Stimulated activated CD4-positive, alpha-beta T cell treated with anti-CD3 and anti-CD28 coated beads, Interleukin-12 subunit alpha, Interleukin-12 subunit beta, amount 100 ng/mL, for 24 hours (primary cell): Measurements from ENCODE around the gene BDH1.
"Not testable (repeated sequence)": the region's sequence is repeated elsewhere in the genome, so short reads cannot be mapped to it uniquely, and the experiment has no call there.

ENCODE experiments used
- DNase-seq, 2 experiments: peaks; one replicate each; pipeline ENCODE4 v3.0.0-alpha.2; 2020; ENCODE audit warnings: low read depth in 2 of 2

Gene BDH1

DNA sequence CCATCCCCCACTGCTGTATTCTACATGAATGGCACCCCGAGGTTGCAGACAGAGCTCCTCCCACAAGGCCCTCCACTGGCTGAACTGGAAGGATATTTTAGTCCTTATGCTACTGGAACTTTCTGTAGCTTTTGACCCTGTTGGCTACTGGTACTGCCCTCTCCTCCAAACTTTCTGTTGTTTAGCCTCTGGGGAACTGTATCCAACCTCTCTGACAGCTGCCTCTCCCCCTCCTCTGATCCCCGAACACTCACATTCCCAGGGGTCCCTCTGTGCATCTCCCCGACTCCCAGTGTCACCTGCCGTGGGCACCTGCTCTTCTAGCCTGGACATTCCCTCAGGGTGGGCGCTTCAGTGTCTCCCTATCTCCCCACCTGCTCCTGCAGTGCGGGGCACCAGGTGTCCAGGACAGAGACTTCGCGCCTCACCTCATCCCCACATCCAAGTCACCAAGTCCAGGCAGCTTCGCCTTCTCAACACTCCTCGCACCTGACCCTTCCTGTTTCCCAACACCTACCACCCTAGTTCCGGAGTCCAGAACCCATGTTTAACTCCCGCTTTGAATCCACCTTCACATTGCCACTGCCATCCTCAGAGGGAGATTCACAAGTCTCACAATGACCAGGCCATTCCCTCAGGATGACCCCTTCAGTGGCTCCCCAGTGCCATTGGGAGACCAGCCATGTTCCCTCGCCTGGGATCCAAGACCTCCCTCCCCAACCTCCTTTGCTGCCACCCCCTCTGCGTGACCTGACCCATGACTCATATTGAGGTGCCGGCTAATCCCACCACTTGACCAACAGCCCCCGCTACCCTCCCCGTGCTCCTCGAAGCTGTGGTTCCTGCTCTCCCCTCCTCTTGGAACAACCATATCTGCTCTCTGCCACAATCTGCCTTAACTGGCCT is 34.2 kb downstream of the BDH1 start:
- no peak for DNase-seq

DNA sequence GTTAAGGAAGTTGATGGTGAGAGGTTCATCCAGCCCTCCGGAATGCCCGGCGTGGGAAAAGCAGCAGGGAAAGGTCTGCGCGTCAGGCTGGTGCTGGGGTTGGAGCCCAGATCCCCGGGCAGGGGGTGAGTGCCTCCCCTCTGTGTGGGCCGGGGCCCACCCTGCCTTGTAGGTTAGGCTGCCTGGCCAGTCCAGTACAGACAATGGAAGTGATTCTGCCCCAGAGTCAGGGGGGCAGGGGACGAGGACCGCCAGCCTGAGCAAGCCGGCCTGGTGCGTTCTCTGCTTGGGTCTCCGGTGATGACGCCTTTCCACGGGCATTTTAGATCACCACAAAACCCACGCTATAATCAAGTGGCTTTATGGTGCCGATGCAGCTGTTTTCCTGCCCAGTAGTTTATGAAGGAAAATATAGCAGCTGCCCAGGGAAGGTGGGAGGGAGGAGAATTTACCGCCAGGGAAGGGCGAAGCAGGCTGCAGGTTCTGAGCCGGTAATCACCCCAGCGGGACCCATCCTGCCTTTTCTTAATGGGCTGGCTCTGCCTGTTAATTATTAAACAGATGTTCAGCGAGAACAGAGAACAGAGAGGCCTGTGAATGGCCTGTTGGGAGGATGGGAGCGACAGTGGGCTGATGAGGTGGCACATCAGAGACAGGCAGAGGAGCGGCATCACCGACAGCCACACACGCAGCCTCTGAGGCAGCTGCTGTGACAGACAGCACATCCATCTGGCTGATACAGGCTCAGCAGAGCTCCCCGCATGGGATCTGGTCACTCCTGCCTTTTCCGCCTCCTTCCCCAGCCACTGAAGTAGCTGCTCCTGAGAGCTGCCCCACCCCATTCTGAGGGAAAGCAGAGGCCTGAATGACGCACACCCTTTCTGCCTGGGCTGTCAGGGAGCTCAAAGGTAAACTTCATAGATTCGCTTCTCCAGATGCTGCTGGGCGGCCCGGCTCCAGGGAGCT is 35.2 kb downstream of the BDH1 start:
- no peak for DNase-seq

DNA sequence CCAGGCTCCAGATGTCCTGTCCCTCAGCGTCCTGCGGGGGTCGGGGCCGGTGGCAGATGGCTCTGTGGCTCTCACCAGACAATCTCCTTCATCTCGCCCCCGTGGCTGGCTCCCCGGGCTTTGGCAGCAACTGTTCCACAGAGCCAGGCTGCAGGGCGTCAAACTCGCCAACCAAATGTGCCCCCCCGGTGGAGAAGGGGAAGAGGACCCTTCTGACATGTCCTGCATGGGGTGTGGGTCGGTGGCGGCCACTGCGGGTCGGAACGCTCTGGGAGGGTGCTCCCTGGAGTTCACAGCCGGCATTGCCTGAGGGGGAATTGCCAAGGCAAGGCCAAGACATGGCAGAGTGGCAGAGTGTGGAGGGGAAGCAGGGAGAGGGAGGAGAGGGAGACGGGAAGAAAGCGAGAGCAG is 36.0 kb downstream of the BDH1 start:
- no peak for DNase-seq

DNA sequence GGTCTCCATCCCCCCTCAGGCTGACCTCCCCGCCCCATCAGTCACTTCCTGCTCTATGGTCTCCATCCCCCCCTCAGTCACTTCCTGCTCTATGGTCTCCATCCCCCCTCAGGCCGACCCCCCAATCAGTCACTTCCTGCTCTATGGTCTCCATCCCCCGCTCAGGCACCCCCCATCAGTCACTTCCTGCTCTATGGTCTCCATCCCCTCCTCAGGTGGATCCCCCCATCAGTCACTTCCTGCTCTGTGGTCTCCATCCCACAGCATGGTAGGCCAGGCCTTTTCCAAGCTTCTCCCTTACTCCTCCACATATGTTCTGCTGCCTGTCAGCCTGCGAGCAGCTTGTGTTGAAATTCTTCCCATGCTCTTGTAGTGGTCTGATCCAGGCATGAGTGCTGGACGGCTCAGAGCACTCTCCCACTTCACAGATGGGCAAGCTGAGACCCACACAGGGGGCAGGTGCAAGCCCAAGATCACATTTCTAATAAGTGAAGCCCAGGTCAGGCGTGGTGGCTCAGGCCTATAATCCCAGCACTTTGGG is 36.8 kb downstream of the BDH1 start:
- DNase-seq: no peak

DNA sequence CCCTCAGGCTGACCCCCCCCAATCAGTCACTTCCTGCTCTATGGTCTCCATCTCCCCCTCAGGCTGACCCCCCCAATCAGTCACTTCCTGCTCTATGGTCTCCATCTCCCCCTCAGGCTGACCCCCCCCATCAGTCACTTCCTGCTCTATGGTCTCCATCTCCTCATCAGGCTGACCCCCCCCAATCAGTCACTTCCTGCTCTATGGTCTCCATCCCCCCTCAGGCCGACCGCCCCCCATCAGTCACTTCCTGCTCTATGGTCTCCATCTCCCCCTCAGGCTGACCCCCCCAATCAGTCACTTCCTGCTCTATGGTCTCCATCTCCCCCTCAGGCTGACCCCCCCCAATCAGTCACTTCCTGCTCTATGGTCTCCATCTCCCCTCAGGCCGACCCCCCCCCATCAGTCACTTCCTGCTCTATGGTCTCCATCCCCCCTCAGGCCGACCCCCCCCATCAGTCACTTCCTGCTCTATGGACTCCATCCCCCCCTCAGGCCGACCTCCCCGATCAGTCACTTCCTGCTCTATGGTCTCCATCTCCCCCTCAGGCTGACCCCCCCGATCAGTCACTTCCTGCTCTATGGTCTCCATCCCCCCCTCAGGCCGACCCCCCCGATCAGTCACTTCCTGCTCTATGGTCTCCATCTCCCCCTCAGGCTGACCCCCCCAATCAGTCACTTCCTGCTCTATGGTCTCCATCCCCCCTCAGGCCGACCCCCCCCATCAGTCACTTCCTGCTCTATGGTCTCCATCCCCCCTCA is 37.7 kb downstream of the BDH1 start:
- DNase-seq: not testable (repeated sequence)

DNA sequence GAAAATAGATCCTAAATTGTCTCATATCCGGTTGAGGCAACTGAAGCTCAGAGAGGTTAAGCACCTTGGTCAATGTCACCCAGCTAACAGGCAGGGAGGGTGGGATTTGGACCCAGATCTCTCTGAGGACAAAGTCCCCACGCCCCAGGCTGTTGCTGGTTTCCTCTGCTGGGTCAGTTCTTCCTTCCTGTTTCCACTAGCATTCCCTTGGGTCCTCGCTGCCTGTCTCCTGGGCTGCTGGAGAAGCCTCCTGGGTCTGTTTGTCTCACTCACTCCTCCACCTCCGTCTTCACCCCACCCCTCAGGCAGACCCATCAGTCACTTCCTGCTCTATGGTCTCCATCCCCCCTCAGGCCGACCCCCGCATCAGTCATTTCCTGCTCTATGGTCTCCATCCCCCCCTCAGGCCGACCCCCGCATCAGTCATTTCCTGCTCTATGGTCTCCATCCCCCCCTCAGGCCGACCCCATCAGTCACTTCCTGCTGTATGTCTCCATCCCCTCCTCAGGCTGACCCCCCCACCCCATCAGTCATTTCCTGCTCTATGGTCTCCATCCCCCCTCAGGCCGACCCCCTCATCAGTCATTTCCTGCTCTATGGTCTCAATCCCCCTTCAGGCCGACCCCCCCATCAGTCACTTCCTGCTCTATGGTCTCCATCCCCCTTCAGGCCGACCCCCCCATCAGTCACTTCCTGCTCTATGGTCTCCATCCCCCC is 38.7 kb downstream of the BDH1 start:
- not testable (repeated sequence) for DNase-seq

DNA sequence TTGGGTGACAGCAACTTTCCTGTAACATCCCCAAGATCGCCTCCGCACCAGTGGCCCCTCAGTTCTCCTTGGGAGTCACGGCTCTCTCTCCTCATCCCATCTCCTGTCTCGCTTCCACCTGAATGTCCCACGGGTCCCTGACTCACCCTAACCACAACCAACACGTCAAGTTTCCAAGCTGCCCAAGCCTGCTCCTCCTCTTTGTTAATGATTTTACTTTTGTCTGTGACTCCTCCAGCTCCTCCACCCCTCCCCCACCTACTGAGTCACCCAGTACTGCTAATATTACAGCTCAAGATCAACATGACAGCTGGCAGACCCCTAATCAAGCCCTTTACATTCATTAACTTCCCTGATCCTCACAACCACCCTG is 39.3 kb downstream of the BDH1 start:
- peak; percentile 23 to 47 for DNase-seq

DNA sequence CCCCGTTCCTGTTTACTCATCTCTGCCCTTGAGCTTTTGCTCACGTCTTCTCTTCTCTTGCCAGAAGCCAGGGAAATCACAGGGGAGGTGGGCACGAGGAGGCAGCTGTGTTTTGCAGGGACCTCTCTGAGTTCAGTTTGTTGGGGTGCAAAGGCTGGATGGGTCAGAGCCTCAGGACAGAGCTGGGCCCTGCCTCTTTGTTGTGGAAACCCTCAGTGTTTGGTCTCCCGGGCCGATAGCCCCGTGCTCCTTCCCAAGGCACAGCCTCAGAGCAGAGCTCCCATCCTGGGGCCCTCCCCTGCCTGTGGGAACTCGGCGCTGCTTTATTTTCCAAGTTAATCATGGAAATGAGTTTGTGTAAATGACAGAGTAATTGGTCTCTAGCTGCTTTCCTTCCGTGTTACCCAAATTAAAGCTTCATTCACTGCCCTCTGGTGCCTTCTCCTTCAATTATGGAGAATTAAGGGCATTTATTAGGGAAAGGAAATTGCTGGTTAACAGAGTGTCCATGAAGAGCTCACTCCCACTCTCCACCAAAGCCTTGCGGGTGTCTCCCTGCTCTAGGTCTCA is 40.9 kb downstream of the BDH1 start:
- DNase-seq: no peak

DNA sequence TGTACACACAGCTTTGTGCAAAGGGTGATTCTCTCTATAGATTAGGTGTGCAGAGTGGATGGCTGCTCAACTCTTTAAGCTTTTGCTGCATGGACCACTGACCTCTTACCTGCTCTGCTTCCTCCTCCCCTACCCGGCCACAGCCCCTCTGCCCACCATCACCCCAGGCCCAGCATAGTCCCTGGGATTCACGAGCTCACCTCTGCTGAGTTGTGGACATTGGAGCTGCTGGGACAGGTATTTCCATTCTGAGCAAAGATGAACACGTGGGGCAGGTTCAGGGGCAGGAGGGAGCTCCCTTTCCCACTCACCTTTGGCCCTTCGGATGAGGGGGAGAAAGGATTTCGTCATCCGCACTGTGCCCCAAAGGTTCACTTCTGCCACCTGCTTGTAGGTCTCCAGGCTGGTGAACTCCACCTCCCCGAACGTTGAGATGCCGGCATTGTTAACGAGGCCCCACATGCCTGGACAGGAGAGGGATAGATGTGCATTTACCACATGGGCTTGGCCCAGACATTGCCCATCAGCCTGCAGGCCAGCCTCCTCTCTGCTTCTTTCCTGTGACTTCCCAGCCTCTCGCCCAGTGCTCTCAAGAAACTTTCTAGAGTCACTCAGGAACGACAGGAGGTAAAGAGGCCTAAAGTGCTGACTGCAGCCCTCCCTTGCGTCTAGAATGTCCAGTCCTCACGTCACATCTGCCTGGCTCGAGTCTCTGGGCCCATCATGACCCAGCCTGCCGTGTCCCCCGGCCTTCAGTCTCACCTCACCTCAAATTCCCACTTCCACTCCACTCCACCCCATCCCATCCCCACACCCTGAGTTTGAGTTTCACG is 41.6 kb downstream of the BDH1 start:
- no peak for DNase-seq

DNA sequence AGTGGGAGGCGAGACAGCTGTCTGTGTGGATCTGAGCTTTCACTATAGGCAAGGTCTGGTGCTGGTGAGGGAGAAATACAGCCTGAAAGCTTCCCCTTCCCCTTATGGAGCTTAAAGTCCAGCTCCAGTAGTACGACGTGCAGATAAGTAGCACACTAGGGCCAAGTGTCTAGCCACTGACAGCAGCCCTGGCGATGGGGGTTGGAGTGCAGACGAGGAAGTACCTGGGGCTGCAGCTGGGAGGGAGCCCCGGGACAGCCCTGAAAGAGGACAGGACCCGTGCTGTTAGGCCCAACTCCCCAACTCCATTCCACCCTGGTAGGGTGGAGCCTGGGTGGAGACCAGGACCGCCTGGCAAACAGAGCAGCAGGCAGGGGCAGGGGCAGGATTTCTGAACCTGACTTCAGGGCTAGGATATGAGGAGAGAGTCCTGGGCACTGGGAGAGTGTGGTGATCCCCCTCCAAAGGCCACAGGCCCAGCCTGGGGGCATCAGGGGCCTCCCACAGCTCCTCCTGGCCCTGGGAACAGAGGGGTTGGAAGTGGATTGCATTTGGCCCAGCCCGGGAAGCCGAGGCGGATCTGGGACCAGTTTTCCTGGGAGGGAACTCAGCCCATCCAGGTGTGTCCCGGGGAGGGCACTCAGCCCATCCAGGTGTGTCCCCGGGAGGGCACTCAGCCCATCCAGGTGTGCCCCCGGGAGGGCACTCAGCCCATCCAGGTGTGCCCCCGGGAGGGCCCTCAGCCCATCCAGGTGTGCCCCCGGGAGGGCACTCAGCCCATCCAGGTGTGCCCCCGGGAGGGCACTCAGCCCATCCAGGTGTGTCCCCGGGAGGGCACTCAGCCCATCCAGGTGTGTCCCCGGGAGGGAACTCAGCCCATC is 42.8 kb downstream of the BDH1 start:
- DNase-seq: no peak

DNA sequence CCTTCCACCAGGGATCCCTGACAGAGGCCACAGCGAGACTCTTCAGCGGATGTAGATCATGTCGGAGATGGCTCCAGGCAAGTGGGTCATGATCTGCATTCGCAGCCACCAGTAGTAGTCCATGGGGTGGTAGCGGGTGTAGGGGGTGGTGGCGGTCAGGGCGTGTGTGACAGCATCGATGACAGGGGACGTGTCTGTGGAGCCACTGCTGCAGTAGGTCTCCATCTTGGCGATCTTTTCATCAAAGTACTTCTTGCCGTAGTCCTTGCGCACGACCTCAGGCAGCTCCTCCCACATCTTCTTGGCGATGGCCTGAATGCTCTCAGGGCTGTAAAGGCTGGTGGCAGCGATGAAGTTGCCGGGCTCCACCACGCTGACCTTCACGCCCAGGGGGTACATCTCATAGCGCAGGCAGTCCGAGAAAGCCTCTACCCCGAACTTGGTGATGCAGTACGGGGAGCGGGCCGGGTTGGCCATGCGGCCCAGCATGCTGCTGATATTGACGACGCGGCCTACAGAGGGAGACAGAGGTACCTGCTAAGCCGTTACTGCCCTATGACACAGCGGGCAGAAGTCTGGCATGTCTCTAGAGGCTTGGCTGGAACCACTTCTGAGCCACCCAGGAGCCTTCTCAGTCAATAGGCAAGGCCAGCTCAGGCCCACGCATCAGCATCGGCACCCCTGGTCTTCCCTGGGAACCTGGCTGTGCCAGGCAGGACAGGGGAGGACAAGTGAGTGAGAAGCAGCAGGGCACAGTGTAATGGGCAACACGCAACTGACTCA is 43.7 kb downstream of the BDH1 start:
- no peak for DNase-seq

DNA sequence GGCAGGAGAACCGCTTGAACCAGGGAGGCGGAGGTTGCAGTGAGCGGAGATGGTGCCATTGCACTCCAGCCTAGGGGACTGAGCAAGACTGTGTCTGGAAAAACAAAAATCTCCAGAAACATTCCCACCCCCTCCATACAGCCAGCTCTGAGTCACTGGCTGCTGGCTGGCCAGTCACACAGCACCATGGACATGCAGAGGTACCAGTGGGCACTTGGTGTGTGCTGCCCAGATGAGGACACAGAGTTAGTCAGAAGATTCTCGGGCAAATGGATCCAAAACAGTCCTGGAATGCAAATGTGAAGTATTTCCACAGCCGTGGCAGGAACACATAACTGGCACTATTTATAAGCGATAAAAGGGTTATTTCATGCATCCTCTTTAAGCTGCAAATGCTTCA is 44.6 kb downstream of the BDH1 start:
- no peak for DNase-seq

DNA sequence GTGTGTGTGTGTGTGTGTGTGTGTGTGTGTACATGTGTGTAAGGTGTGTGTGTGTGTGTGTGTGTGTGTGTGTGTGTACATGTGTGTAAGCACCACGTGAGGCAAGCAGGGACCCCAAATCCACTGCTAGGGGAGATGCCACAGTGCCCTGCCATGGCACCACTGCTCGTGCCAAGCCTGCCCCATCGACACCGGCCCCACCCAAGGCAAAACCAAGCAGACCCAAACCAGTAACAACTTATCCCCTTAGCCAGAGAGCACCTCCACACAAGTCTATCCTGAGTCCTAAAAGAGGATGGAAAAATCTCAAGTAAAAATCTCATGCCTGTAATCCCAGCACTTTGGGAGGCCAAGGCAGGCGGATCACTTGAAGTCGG is 45.1 kb downstream of the BDH1 start:
- DNase-seq: no peak

DNA sequence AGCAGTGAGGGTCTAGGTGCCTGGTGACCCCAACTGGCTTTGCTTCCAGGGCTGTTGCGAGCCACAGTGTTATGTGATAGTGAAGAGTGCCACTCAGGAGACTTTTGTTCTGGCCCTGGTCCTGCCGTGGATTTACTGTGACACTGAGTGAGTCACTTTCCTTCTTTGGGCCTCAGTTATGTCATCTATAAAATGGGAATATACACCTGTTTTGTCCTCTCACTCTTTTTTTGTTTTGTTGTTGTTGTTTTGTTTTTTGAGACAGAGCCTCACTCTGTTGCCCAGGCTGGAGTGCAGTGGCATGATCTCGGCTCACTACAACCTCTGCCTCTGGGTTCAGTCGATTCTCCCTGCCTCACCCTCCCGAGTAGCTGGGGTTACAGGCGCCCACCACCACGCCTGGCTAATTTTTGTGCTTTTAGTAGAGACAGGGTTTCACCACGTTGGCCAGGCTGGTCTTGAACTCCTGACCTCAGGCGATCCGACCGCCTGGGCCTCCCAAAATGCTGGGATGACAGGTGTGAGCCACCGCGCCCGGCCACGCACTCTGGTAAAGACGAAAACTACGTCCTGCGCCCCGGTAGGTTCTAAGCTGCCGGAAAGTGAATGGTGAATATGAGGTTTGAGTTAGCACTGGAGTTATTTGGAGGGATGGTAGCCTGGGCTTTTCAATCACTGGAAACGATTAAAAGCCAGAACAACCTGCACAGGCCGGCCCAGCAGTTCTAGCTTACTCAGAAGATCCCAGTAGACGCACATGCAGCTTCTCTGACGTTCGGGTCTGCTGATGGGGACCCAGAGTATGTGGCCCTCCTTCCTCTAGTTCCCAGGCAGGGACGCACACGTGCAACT is 46.6 kb downstream of the BDH1 start:
- DNase-seq: no peak

DNA sequence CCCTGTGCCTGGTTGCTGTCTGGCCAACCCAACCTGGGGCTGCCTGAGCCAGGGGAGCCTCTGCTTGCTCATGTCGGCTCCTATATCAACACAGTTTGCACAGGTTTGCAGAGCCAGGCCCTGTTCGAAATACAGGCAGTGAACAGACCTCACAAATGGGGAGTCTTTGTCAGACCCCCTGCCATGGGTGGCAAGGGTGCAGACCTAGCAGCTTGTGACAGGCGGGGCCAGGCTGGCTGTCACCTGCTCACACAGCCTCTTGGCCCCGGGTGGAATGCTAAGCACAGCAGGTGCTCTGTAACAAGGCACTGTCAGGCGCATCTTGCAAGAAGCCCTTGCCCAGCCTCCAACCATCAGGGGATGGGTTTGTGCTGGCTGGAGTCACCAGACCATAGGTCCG is 47.3 kb downstream of the BDH1 start:
- no peak for DNase-seq

DNA sequence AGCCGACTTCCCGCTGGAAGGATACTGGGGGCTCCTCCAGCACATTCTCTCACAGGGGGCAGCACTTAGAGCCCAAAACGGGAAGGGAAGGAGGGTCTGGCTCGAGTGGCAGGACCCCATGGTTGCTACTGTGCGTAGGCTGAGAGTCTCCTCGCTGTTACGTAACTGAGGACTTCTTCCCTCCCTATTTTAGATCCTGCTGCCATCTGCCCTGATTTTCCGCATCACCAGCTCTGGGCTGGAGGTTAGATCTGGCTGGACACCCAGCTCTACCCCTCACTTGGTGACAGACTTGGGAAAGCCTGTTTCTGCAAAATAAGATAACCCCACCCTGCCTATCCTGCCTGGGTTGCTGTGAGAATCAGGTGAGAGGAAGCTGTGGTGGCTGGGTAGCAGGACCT is 47.7 kb downstream of the BDH1 start:
- no peak for DNase-seq

DNA sequence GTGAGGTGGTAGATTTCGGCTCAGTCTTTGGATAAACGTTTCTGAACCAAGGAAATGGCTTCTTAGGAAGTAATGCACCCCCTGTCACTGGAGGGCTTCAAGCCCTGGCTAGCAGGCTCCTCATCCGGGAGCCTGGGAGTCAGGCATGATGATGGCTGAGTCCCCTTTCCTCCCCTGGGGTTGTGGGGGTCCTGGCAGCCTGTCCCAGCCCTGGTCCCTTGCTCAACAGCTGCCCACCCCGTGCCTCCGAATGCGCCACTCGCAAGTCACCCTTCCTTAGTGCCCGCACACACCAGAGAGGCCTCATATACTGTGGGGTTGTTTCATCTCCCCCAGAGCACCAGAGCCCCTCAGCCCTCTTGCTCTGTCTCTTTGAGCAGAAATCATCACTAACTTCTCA is 48.2 kb downstream of the BDH1 start:
- no peak for DNase-seq
